Renal cortical epithelial cell (primary cell): ENCODE results near the gene MCOLN1. TPM values are rescaled to one million over a fixed set of nuclear protein-coding genes. Genes with fewer than 3 reads are reported as not detected.

ENCODE experiments used
- DNase-seq: peaks from one replicate; pipeline ENCODE4 v3.0.0-alpha.2; 2011; ENCODE audit warnings: low read depth
- total RNA-seq: library from RNA; depleted of rRNA; stranded (reverse); fragments of >200 nt; gene quantifications from 2 replicates; pipeline ENCODE4 v1.2.3, GENCODE V29; 2014

The MCOLN1 gene
- total RNA-seq, 1 donor from 2014 or later = 5.7 TPM

GRCh38 chr19:7502552-7502951 lies 19.9 kb upstream of the MCOLN1 start:
- DNase-seq = no peak

GRCh38 chr19:7504684-7505083 lies 17.7 kb upstream of the MCOLN1 start:
- no peak for DNase-seq

GRCh38 chr19:7505288-7505681 lies 17.1 kb upstream of the MCOLN1 start:
- DNase-seq = no peak

GRCh38 chr19:7505682-7506384 lies 16.6 kb upstream of the MCOLN1 start:
- DNase-seq = no peak

- peak; percentile 82 for DNase-seq
Measured at GRCh38 chr19:7506385-7507328, 15.8 kb upstream of the MCOLN1 start.

GRCh38 chr19:7507884-7508283 lies 14.5 kb upstream of the MCOLN1 start:
- peak; percentile 79 for DNase-seq

- no peak for DNase-seq
Measured at GRCh38 chr19:7509625-7510024, 12.8 kb upstream of the MCOLN1 start.

- DNase-seq = no peak
Measured at GRCh38 chr19:7512400-7512851, 10.0 kb upstream of the MCOLN1 start.

- DNase-seq = no peak
Measured at GRCh38 chr19:7513809-7514642, 8.4 kb upstream of the MCOLN1 start.

- DNase-seq = no peak
Measured at GRCh38 chr19:7515110-7515644, 7.2 kb upstream of the MCOLN1 start.

- DNase-seq = no peak
Measured at GRCh38 chr19:7515645-7516151, 6.7 kb upstream of the MCOLN1 start, which contains the start of gene ZNF358. Gene ZNF358 (plus strand): TSS chr19:7516103. CDS start chr19:7519243, 3,140 bp downstream.

GRCh38 chr19:7516333-7516732 lies 6.1 kb upstream of the MCOLN1 start:
- DNase-seq = no peak

GRCh38 chr19:7516878-7517277 lies 5.5 kb upstream of the MCOLN1 start:
- no peak for DNase-seq

GRCh38 chr19:7519361-7520130 lies 2.9 kb upstream of the MCOLN1 start:
- no peak for DNase-seq

- no peak for DNase-seq
Measured at GRCh38 chr19:7520131-7521051, 2.0 kb upstream of the MCOLN1 start.

GRCh38 chr19:7521551-7522071 lies 813 bp upstream of the MCOLN1 start:
- DNase-seq = no peak

GRCh38 chr19:7522923-7523667 lies 671 bp downstream of the MCOLN1 start:
- DNase-seq = peak; percentile 9

GRCh38 chr19:7524523-7524922 lies 2.1 kb downstream of the MCOLN1 start:
- no peak for DNase-seq
